K562 (cell line): ENCODE results near the gene C2CD4D. TPM values are rescaled to one million over a fixed set of nuclear protein-coding genes. Genes with fewer than 3 reads are reported as not detected.

ENCODE experiments used
- ATAC-seq: fragments of 200-7000 bp; cut with Tn5 transposase; 3 replicates; pipeline ENCODE4 v1.9.1; 2020; ENCODE audit warnings: moderate library complexity
- BruUV-seq: library from RNA; stranded (reverse); fragments of 400-500 nt; replicated peaks from 2 replicates; lab custom pipeline; 2021; lab: Mats Ljungman, UMichigan
- CTCF ChIA-PET: fragments of 300-600 bp; formaldehyde crosslinking; extraction: SDS; loops from one replicate; lab custom pipeline; 2021; ENCODE audit warnings: low intra/inter-chr PET ratio; lab: Yijun Ruan, JAX
- POLR2A ChIA-PET: fragments of 300-600, 350-650 bp; sonication (Branson Sonifier 250); formaldehyde crosslinking; extraction: SDS; loops from one replicate; lab custom pipeline; 2021; ENCODE audit warnings: antibody characterized with exemption, inconsistent platforms; lab: Yijun Ruan, JAX
- DNase-seq, 4 experiments: peaks; one replicate each; pipeline versions ENCODE4 v3.0.0 to v3.0.0-alpha.2; 2011 to 2018; ENCODE audit warnings: low spot score in 3 of 4, mixed read lengths in 3 of 4; ENCODE audit errors: extremely low read depth in 1 of 4
- FAIRE-seq: peaks from 2 replicates; lab custom pipeline; 2011; peaks lifted over from hg19 to GRCh38; lab: Jason Lieb, UNC
- H2AFZ ChIP-seq: 2 replicates; pipeline ENCODE4 v1.6.0; 2011; ENCODE audit warnings: low read depth, low read length, control low read depth, inconsistent platforms
- H3K27ac ChIP-seq: fragments of 200-600 bp; 3 replicates; pipeline ENCODE4 v1.8.0; 2011; ENCODE audit warnings: low read depth, mild to moderate bottlenecking, control low read depth, inconsistent platforms, low read length, moderate library complexity, mixed read lengths; ENCODE audit errors: extremely low read depth
- H3K27me3 ChIP-seq, 2 experiments: fragments of 300-600 bp in 1 of 2; 2 replicates in 1 of 2; 3 replicates in 1 of 2; pipeline versions ENCODE4 v1.6.0 to v1.8.0; 2011; ENCODE audit warnings: inconsistent platforms in 2 of 2, low read length in 2 of 2, mild to moderate bottlenecking in 1 of 2, mixed read lengths in 1 of 2, moderate library complexity in 1 of 2; ENCODE audit not compliant: control insufficient read depth in 2 of 2, insufficient read depth in 2 of 2
- H3K36me3 ChIP-seq: fragments of 300-600 bp; 3 replicates; pipeline ENCODE4 v1.8.0; 2011; ENCODE audit warnings: mild to moderate bottlenecking, low read length, inconsistent platforms; ENCODE audit not compliant: control insufficient read depth, insufficient read depth
- H3K4me1 ChIP-seq, 2 experiments: fragments of 200-600 bp in 1 of 2; replicated peaks in 1 of 2; 2 replicates in 1 of 2; 3 replicates in 1 of 2; pipeline versions ENCODE4 v1.5.1 to v1.8.0; 2011; ENCODE audit warnings: inconsistent platforms in 2 of 2, low read length in 2 of 2, mild to moderate bottlenecking in 1 of 2, mixed read lengths in 1 of 2, moderate library complexity in 1 of 2; ENCODE audit not compliant: control insufficient read depth in 2 of 2, insufficient read depth in 2 of 2
- H3K4me2 ChIP-seq: 2 replicates; pipeline ENCODE4 v1.6.1; 2011; ENCODE audit warnings: low read length, control low read depth, inconsistent platforms, mixed read lengths; ENCODE audit not compliant: insufficient read depth
- H3K4me3 ChIP-seq: fragments of 200-600 bp; sonication (generic), shearing (Covaris generic); 2 replicates; pipeline ENCODE4 v1.5.1; 2016; ENCODE audit warnings: control low read depth, inconsistent platforms
- H3K79me2 ChIP-seq: fragments of 200-600 bp; 3 replicates; pipeline ENCODE4 v1.8.0; 2011; ENCODE audit warnings: low read length, inconsistent platforms; ENCODE audit not compliant: control insufficient read depth, insufficient read depth
- H3K9ac ChIP-seq, 2 experiments: 2 replicates each; pipeline versions ENCODE4 v1.6.0 to v1.6.1; 2011; ENCODE audit warnings: low read depth in 2 of 2, low read length in 2 of 2, control low read depth in 1 of 2, inconsistent platforms in 1 of 2, mild to moderate bottlenecking in 1 of 2, mixed read lengths in 1 of 2; ENCODE audit not compliant: insufficient read depth in 1 of 2
- H3K9me1 ChIP-seq: one replicate; pipeline ENCODE4 v1.6.0; 2011; ENCODE audit warnings: inconsistent platforms, mild to moderate bottlenecking, low read length, moderate library complexity; ENCODE audit not compliant: control insufficient read depth, insufficient read depth
- H3K9me3 ChIP-seq: replicated peaks from 2 replicates; pipeline ENCODE4 v1.5.1; 2011; ENCODE audit warnings: low read depth, low read length, inconsistent platforms; ENCODE audit not compliant: control insufficient read depth, insufficient read depth
- H4K20me1 ChIP-seq: replicated peaks from 2 replicates; pipeline ENCODE4 v1.6.1; 2011; ENCODE audit warnings: low read length, inconsistent platforms, mixed read lengths; ENCODE audit not compliant: control insufficient read depth, insufficient read depth
- CHD7 ChIP-seq: fragments of 200-600 bp; sonication (generic); IDR thresholded peaks from one replicate; pipeline ENCODE4 v1.6.1; 2012; ENCODE audit warnings: mild to moderate bottlenecking, low read depth, low read length, inconsistent platforms
- E2F6 ChIP-seq, 2 experiments: IDR thresholded peaks; 2 replicates each; pipeline ENCODE4 v1.6.1; 2011; ENCODE audit warnings: borderline replicate concordance in 1 of 2, control low read depth in 1 of 2, low read depth in 1 of 2, low read length in 1 of 2, mild to moderate bottlenecking in 1 of 2, mixed read lengths in 1 of 2, moderate library complexity in 1 of 2; ENCODE audit not compliant: insufficient read depth in 1 of 2, insufficient read length in 1 of 2, poor library complexity in 1 of 2, severe bottlenecking in 1 of 2; ENCODE audit errors: extremely low read depth in 1 of 2
- EHMT2 ChIP-seq: fragments of 450-650 bp; IDR thresholded peaks from 2 replicates; pipeline ENCODE4 v1.6.1; 2018; ENCODE audit warnings: antibody characterized with exemption
- ETV5 ChIP-seq: sonication (generic); formaldehyde crosslinking; IDR thresholded peaks from 2 replicates; pipeline ENCODE4 v1.4.0; 2020; ENCODE audit warnings: low read depth, mild to moderate bottlenecking, missing genetic modification reagents
- FOXA1 ChIP-seq: fragments of 450-650 bp; IDR thresholded peaks from 2 replicates; pipeline ENCODE4 v1.6.1; 2016; ENCODE audit warnings: mild to moderate bottlenecking, borderline replicate concordance
- HOXB6 ChIP-seq: fragments of 250-450 bp; sonication (Bioruptor Pico); IDR thresholded peaks from 2 replicates; pipeline ENCODE4 v1.5.1; 2022; ENCODE audit warnings: mild to moderate bottlenecking, borderline replicate concordance
- SNIP1 ChIP-seq: fragments of 450-650 bp; IDR thresholded peaks from 2 replicates; pipeline ENCODE4 v1.7.1; 2017; ENCODE audit warnings: low read depth, mild to moderate bottlenecking
- SPI1 ChIP-seq: IDR thresholded peaks from 2 replicates; pipeline ENCODE4 v1.6.1; 2011; ENCODE audit warnings: low read depth, low read length, control low read depth, borderline replicate concordance
- ZC3H11A ChIP-seq: IDR thresholded peaks from 2 replicates; pipeline ENCODE4 v1.6.1; 2012; ENCODE audit warnings: low read depth, low read length, improper control_type of control experiment
- WGBS: fragments of 100-300 bp; shearing (Covaris generic); methylation state at CpG from one replicate; pipeline ENCODE4 v1.1.6; 2016; ENCODE audit warnings: low coverage, mixed read lengths; ENCODE audit not compliant: insufficient coverage; ENCODE audit errors: missing lambda C conversion rate; 5-methylcytosine and 5-hydroxymethylcytosine counted together
- in situ Hi-C: fragments of 300-500 bp; cut with MboI; formaldehyde crosslinking; loops from 4 replicates; pipeline ENCODE4 v1.15.0; 2018; ENCODE audit warnings: inconsistent platforms, mixed read lengths
- intact Hi-C: fragments of 100-400 bp; cut with micrococcal nuclease; formaldehyde crosslinking; loops from 2 replicates; pipeline ENCODE4 v1.14.2; 2022
- polyA plus RNA-seq, 8 experiments: library from polyadenylated mRNA; depleted of rRNA in 4 of 8; stranded (reverse) in 5 of 8; unstranded in 3 of 8; fragments of >200 nt; fragmentation: Nextera tagmentation in 2 of 8; fragmentation: Illumina TruSeq in 1 of 8; extraction: Ambion mirVana in 2 of 8; extraction: Trizol in 1 of 8; gene quantifications; 2 replicates each; pipeline versions ENCODE4 v1.2.1 to v1.2.3, GENCODE V29; 2011 to 2014; ENCODE audit warnings: inconsistent platforms in 1 of 8, missing spikeins in 1 of 8
- total RNA-seq, 7 experiments: library from RNA; depleted of rRNA in 6 of 7; stranded (reverse); fragments of >200 nt in 6 of 7; fragmentation: Illumina TruSeq in 2 of 7; extraction: Trizol in 2 of 7; gene quantifications; 2 replicates each; pipeline versions ENCODE4 v1.2.1 to v1.2.3, GENCODE V29; 2011 to 2021; ENCODE audit warnings: low replicate concordance in 1 of 7

Gene C2CD4D
- total and polyA plus RNA-seq, 9 of the 15 experiments (the other 6 are each of a cell fraction or from before 2014, with no cell fraction given), result not detected

GRCh38 chr1:151837884-151838221, 1.8 kb downstream of the C2CD4D start (continued):
- no peak for TF ChIP-seq ZC3H11A
- no peak for TF ChIP-seq ETV5
- TF ChIP-seq FOXA1, result no peak

- H3K4me3 ChIP-seq, result no peak overlapping the region
- POLR2A ChIA-PET, result interaction anchor here (0.6 to 1.1 kb wide), 5 partner anchors 9 to 303 kb away, joined by 3 read pairs; partner anchors contain the start of gene TUFT1
- H3K4me2 ChIP-seq, result no peak overlapping the region
- no peak for ATAC-seq
- no peaks in the 10 kb centered on the region for H4K20me1 ChIP-seq
- in situ Hi-C loops, result no loop called here
- no peak for DNase-seq
- H3K9me1 ChIP-seq, result no peaks in the 10 kb centered on the region
- H3K27me3 ChIP-seq, result peaks cover 4 to 12% of the 10 kb centered on the region in 2 experiments; a peak in 3 of 5 replicates
- no peak overlapping the region for H3K9ac ChIP-seq
- BruUV-seq, result no TSS peak
- intact Hi-C loops, result loop anchor here (2.0 to 5.0 kb wide), 3 partner anchors 102 to 535 kb away; no protein-coding TSS in a partner anchor
- no peak overlapping the region for H2AFZ ChIP-seq
- CTCF ChIA-PET, result interaction anchor here (0.6 to 2.7 kb wide), 5 partner anchors 50 to 394 kb away, joined by 3 to 26 read pairs (median 6); no protein-coding TSS in a partner anchor
- no peak for FAIRE-seq
- no peak overlapping the region for H3K27ac ChIP-seq
- no peaks in the 10 kb centered on the region for H3K79me2 ChIP-seq
- no peaks in the 10 kb centered on the region for H3K36me3 ChIP-seq
- H3K4me1 ChIP-seq, result peaks cover 0 to 17% of the 10 kb centered on the region in 2 experiments; a peak in 2 of 5 replicates
- no peaks in the 10 kb centered on the region for H3K9me3 ChIP-seq
- 21% methylated on average over 3 of the region's 3 CpGs for WGBS
- TF ChIP-seq HOXB6 (CRISPR knock-in tag), result no peak
- TF ChIP-seq SPI1, result no peak
- no peak for TF ChIP-seq E2F6 (IDR thresholded peaks at IDR 0.05; ENCODE audit: borderline replicate concordance in 1 of 2, extremely low read depth in 1 of 2, insufficient read depth in 1 of 2, insufficient read length in 1 of 2, low read depth in 1 of 2, low read length in 1 of 2, poor library complexity in 1 of 2, severe bottlenecking in 1 of 2)
- no peak for TF ChIP-seq EHMT2
- TF ChIP-seq CHD7, result no peak
- TF ChIP-seq SNIP1, result no peak
These were observed 2.4 kb downstream of the C2CD4D start for GRCh38 chr1:151837197-151837596.
